Mammary epithelial cell (primary cell): ENCODE measurements around the gene FASN.

Experiments used
- EZH2 ChIP-seq: IDR thresholded peaks from 2 replicates; pipeline ENCODE4 v1.6.1; 2012; ENCODE audit warnings: low read length, inconsistent platforms, borderline replicate concordance
- TF ChIP-seq, protein P1 (sequence below), 2 donors: IDR thresholded peaks in 1 of 2; conservative IDR thresholded peaks in 1 of 2; 2 replicates each; pipeline ENCODE4 v1.5.1; 2011 to 2012; ENCODE audit warnings: inconsistent platforms in 2 of 2, low read length in 2 of 2, mild to moderate bottlenecking in 2 of 2, control low read depth in 1 of 2, low read depth in 1 of 2; ENCODE audit not compliant: insufficient read depth in 1 of 2; ENCODE audit errors: extremely low read depth in 1 of 2

DNA sequence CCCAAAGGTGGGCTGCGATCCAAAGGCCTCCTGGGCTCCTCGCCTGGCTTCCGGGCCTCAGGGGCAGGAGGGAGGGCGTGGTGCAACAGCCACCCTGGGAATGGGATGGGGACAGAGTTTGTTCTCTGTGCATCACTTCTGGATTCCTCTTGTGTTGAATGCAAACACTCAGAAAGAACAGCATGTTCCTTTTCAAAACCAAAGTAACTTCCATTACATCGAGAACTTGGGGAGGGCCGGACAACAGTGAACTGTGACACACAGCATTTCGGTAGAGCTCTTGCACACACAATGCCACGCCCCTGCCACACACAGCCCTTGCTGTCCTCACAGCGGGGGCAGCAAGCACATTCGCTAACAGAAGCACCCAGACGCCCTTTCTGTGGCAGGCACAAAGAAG lies 36.1 kb upstream of the FASN start:
- TF ChIP-seq, protein P1, sequence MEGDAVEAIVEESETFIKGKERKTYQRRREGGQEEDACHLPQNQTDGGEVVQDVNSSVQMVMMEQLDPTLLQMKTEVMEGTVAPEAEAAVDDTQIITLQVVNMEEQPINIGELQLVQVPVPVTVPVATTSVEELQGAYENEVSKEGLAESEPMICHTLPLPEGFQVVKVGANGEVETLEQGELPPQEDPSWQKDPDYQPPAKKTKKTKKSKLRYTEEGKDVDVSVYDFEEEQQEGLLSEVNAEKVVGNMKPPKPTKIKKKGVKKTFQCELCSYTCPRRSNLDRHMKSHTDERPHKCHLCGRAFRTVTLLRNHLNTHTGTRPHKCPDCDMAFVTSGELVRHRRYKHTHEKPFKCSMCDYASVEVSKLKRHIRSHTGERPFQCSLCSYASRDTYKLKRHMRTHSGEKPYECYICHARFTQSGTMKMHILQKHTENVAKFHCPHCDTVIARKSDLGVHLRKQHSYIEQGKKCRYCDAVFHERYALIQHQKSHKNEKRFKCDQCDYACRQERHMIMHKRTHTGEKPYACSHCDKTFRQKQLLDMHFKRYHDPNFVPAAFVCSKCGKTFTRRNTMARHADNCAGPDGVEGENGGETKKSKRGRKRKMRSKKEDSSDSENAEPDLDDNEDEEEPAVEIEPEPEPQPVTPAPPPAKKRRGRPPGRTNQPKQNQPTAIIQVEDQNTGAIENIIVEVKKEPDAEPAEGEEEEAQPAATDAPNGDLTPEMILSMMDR (conservative IDR thresholded peaks at IDR 0.05 in 1 of 2, IDR thresholded peaks at IDR 0.05 in 1 of 2; ENCODE audit: extremely low read depth in 1 of 2, insufficient read depth in 1 of 2, low read depth in 1 of 2, low read length in 2 of 2): no peak
- no peak for TF ChIP-seq EZH2
